HUES48 (cell line): ENCODE data around the gene TSHZ2.

ENCODE experiments used
- H3K27ac ChIP-seq: one replicate; pipeline ENCODE4 v1.7.0; 2013; ENCODE audit warnings: low read depth, low read length, inconsistent platforms
- H3K27me3 ChIP-seq: 2 replicates; pipeline ENCODE4 v1.6.1; 2013; ENCODE audit warnings: mild to moderate bottlenecking, low read length; ENCODE audit not compliant: control insufficient read depth, insufficient read depth
- H3K36me3 ChIP-seq: 2 replicates; pipeline ENCODE4 v1.6.1; 2013; ENCODE audit warnings: low read length; ENCODE audit not compliant: control insufficient read depth, insufficient read depth
- H3K4me1 ChIP-seq: 2 replicates; pipeline ENCODE4 v1.6.1; 2013; ENCODE audit warnings: mild to moderate bottlenecking, low read length; ENCODE audit not compliant: control insufficient read depth, insufficient read depth
- H3K4me3 ChIP-seq: 2 replicates; pipeline ENCODE4 v1.5.1; 2013; ENCODE audit warnings: mild to moderate bottlenecking, low read depth, low read length
- H3K9ac ChIP-seq: 2 replicates; pipeline ENCODE4 v1.6.1; 2013; ENCODE audit warnings: mild to moderate bottlenecking, low read depth, low read length, moderate library complexity
- H3K9me3 ChIP-seq: 2 replicates; pipeline ENCODE4 v1.6.1; 2013; ENCODE audit warnings: low read length; ENCODE audit not compliant: control insufficient read depth, insufficient read depth

Gene TSHZ2

DNA sequence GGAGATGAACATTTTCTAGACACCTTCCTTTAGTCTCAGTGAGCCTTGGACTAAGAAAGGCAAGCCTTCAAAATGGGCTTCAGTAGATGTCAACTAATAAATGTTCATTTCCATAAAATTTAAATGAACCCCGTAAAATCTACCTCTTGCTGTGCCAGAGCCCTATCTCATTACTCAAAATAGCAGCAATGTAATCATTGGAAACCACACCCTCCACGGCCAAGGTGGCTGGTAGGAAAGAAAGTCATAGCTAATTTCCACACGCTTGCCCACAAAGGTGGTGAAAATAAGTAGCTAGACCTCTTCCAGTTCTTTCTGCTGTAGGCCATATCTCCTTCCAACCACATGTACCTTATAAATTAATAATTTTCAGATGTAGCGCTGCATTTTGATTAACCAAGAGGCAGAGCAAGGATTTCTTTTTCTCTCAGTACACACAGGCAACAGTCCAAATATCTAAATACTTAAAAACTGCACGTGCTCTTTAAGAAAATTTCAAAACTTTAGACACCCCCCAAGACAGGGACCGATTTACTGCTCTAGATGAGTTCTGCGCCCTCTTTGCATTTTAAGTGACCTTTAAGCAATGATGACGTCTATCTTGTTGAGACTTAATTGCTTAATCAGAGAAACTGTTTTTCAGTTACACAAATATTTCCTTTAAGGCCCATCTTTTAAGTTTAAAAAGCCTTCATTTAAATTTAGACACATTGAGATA lies 330.7 kb downstream of the TSHZ2 start:
- Histone ChIP-seq H3K27ac (no peak overlapping the region), H3K9me3 (no peaks in the 10 kb centered on the region), H3K27me3 (no peaks in the 10 kb centered on the region), H3K4me3 (no peak overlapping the region), H3K36me3 (no peaks in the 10 kb centered on the region), H3K9ac (no peak overlapping the region), H3K4me1 (no peaks in the 10 kb centered on the region; the same call in 1 of the 2 replicates)

DNA sequence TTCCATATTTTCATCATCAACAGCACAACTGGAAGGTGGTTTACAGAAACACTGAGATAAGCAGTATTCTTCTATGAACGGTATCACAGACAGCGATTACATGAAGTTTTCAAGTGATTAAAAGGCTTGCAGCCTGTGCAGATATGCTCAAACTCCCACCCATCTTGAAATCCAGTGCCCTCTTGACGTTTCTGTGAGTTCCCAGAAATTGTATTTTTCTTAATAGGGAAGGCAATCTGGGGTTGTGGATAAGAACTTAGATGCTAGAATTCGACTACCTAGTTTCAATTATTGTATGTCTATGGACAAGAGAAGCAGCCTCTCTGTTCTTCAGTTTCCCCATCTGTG lies 331.2 kb downstream of the TSHZ2 start:
- Histone ChIP-seq H3K36me3 (no peaks in the 10 kb centered on the region), H3K9me3 (no peaks in the 10 kb centered on the region), H3K9ac (no peak overlapping the region), H3K27me3 (no peaks in the 10 kb centered on the region), H3K27ac (no peak overlapping the region), H3K4me3 (no peak overlapping the region), H3K4me1 (no peaks in the 10 kb centered on the region; the same call in 1 of the 2 replicates)

GRCh38 chr20:53304146-53304545 lies 332.0 kb downstream of the TSHZ2 start:
- no peak overlapping the region for H3K27ac ChIP-seq
- H3K9ac ChIP-seq: no peak overlapping the region
- H3K27me3 ChIP-seq: no peaks in the 10 kb centered on the region
- no peaks in the 10 kb centered on the region for H3K9me3 ChIP-seq
- no peak overlapping the region for H3K4me3 ChIP-seq
- H3K4me1 ChIP-seq: no peaks in the 10 kb centered on the region; the same call in 1 of the 2 replicates
- H3K36me3 ChIP-seq: no peaks in the 10 kb centered on the region

DNA sequence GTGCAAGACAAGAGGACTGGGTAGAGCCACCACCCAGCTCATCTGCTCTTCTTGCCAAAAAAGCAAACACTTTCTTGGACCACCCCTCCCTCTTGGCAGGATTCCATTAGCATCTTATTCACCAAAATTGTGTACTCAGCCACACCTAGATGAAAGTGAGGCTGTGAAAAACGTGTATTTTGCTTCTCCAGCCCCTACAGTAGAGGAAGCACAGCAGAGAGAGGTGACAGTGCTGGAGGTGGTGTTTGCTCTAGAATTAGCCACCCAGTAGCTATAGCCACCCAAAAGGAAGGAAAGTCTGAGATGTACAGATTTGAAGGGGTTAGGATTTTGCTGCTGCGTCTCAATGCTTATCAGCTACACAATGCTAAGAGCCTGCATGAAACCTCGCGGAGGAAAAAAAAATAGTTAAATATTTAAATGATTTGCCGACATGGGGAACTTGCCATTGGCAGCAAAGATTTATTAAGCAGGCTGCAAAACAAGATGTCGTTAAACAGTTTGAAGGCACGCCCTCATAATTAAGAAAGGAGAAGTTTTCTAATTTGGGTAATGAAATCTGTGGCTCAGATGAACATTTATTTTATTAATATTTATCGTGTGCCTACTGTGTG lies 334.1 kb downstream of the TSHZ2 start:
- Histone ChIP-seq H3K9ac (no peak overlapping the region), H3K4me1 (no peaks in the 10 kb centered on the region), H3K4me3 (no peak overlapping the region), H3K27me3 (no peaks in the 10 kb centered on the region), H3K27ac (no peak overlapping the region), H3K9me3 (peaks cover 3% of the 10 kb centered on the region; the same call in 1 of the 2 replicates), H3K36me3 (no peaks in the 10 kb centered on the region)

DNA sequence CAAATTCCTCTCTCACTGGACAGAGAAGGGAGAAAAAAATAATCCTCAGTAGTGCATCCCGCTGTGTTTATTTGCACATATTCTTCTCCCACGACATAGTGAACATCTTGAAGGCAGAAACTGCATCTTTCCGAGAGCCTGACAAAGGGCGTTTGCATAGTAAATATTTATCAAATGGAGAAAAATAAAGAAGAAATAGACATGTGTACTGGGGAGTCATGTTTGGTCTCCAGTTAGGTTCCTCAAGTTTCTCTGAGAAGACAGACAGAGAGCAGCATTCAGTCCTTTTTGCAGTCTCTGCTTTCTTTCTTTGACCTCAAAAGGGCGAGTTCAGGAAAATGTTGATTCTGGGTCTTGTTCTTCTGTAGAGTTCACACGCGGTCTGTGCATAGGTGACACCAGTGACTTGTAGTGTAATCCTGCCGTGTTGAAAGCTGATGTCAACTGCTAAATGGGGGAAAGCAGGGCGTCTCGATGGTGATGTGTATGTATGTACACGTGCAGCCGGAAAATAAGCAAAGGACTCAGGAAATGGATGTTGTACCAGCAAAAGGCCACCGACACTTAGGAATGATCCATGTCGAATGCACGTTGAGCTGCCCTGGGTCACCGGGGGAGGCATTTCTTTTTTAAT lies 335.9 kb downstream of the TSHZ2 start:
- Histone ChIP-seq H3K4me1 (no peaks in the 10 kb centered on the region), H3K9me3 (peaks cover 3% of the 10 kb centered on the region; the same call in 1 of the 2 replicates), H3K4me3 (no peak overlapping the region), H3K27me3 (no peaks in the 10 kb centered on the region), H3K36me3 (no peaks in the 10 kb centered on the region), H3K27ac (no peak overlapping the region), H3K9ac (no peak overlapping the region)

DNA sequence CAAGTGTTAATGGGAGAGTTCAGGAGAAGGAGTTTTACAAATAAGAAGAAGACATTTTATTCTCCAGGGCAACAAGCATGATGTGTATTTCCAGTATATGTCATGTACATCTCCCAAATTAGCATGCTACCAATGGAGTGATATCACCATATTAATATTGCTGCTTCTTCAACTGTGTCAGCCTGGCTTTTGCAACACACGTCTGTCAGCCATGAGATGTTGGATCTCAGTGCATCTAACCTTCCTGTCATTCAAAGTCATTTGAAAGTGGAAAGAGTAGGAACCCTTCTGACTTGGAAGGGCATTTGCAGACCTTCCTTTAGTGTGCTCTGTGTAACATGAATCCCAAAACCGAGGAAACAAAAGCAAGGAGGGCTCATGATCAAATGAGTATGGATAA lies 337.4 kb downstream of the TSHZ2 start:
- Histone ChIP-seq H3K4me1 (no peaks in the 10 kb centered on the region), H3K36me3 (no peaks in the 10 kb centered on the region), H3K27me3 (no peaks in the 10 kb centered on the region), H3K9me3 (peaks cover 3% of the 10 kb centered on the region; the same call in 1 of the 2 replicates), H3K27ac (no peak overlapping the region), H3K4me3 (no peak overlapping the region), H3K9ac (no peak overlapping the region)

GRCh38 chr20:53312957-53313356 lies 340.8 kb downstream of the TSHZ2 start:
- H3K4me1 ChIP-seq: peaks cover 26% of the 10 kb centered on the region
- no peaks in the 10 kb centered on the region for H3K27me3 ChIP-seq
- H3K9ac ChIP-seq: no peak overlapping the region
- H3K27ac ChIP-seq: no peak overlapping the region
- no peak overlapping the region for H3K4me3 ChIP-seq
- peaks cover 3% of the 10 kb centered on the region; the same call in 1 of the 2 replicates for H3K9me3 ChIP-seq
- H3K36me3 ChIP-seq: no peaks in the 10 kb centered on the region

GRCh38 chr20:53316206-53316937 lies 344.2 kb downstream of the TSHZ2 start:
- Histone ChIP-seq H3K4me3 (no peak overlapping the region), H3K4me1 (peaks cover 26% of the 10 kb centered on the region), H3K9ac (no peak overlapping the region; the same call in 1 of the 2 replicates), H3K36me3 (no peaks in the 10 kb centered on the region), H3K27ac (peak overlapping the region; percentile 80), H3K27me3 (no peaks in the 10 kb centered on the region), H3K9me3 (no peaks in the 10 kb centered on the region)

DNA sequence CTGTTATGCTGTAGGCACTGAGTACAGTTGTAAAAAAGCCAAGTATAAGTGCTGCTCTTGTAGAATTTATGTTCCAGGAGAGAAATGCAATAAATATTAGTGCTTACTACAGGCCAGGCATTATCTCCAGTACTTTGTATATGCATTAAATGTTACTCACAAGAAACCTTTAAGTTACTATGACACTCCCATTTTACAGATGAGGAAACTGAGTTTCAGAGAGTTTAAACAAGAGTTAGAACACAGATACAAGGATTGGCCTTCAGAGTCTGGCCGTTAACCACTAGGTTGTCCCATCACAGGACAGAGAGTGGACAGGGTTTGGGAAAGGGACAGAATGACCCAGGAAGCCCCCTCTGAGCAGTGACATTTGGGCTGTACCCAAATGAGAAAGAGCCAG lies 347.0 kb downstream of the TSHZ2 start:
- H3K9me3 ChIP-seq: no peaks in the 10 kb centered on the region
- H3K36me3 ChIP-seq: no peaks in the 10 kb centered on the region
- H3K4me1 ChIP-seq: peaks cover 26% of the 10 kb centered on the region
- H3K4me3 ChIP-seq: no peak overlapping the region
- no peaks in the 10 kb centered on the region for H3K27me3 ChIP-seq
- H3K27ac ChIP-seq: no peak overlapping the region
- no peak overlapping the region for H3K9ac ChIP-seq

DNA sequence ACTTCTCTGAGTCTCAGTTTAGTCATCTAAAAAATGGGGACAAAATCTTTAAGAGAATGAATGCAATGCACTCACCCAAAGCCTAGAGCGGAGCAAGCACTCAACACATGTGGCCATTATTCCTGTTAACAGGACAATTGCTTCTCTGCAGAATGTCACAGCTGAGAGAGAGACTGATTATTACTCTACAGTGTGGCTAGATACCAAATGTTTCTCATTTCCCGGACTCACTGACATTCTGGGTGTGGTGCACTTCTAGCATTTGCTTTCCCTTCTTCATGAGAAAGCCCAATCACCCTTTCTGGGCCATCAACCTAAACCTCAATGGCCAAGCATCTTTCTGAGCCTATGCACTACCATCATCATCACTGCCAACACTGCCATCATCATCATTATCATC lies 347.6 kb downstream of the TSHZ2 start:
- Histone ChIP-seq H3K9me3 (no peaks in the 10 kb centered on the region), H3K27ac (no peak overlapping the region), H3K4me1 (peaks cover 26% of the 10 kb centered on the region), H3K36me3 (no peaks in the 10 kb centered on the region), H3K27me3 (no peaks in the 10 kb centered on the region), H3K9ac (no peak overlapping the region), H3K4me3 (no peak overlapping the region)
